Spinal cord (tissue), 10 donors: ENCODE results near the gene MUSK. TPM values are rescaled to one million over a fixed set of nuclear protein-coding genes. Genes with fewer than 3 reads are reported as not detected.

Experiments
- DNase-seq, 6 donors: peaks; one replicate each; pipeline versions ENCODE4 v3.0.0 to v3.0.0-alpha.2; 2013 to 2015; ENCODE audit warnings: low spot score in 6 of 6, low read depth in 4 of 6
- H3K27ac ChIP-seq: one replicate; pipeline ENCODE4 v1.5.1; 2013; ENCODE audit warnings: low read depth, low read length, control low read depth
- H3K27me3 ChIP-seq: one replicate; pipeline ENCODE4 v1.6.1; 2013; ENCODE audit warnings: low read length; ENCODE audit not compliant: control insufficient read depth, insufficient read depth
- H3K36me3 ChIP-seq: one replicate; pipeline ENCODE4 v1.6.1; 2013; ENCODE audit warnings: low read length; ENCODE audit not compliant: control insufficient read depth, insufficient read depth
- H3K4me1 ChIP-seq: one replicate; pipeline ENCODE4 v1.6.1; 2013; ENCODE audit warnings: low read length; ENCODE audit not compliant: control insufficient read depth, insufficient read depth
- H3K4me3 ChIP-seq: one replicate; pipeline ENCODE4 v1.5.1; 2013; ENCODE audit warnings: low read depth, low read length, control low read depth
- H3K9me3 ChIP-seq: one replicate; pipeline ENCODE4 v1.6.1; 2013; ENCODE audit warnings: low read length; ENCODE audit not compliant: control insufficient read depth, insufficient read depth
- WGBS: methylation state at CpG from one replicate; pipeline ENCODE4 v1.1.5; 2013; ENCODE audit warnings: missing lambda C conversion rate; ENCODE audit not compliant: insufficient coverage; 5-methylcytosine and 5-hydroxymethylcytosine counted together
- polyA plus RNA-seq, 2 donors: library from polyadenylated mRNA; unstranded; fragments of 120-200 nt; gene quantifications; one replicate each; pipeline ENCODE4 v1.2.1, GENCODE V29; 2013; ENCODE audit not compliant: insufficient read length in 2 of 2
- total RNA-seq, 2 donors: library from RNA; depleted of rRNA in 1 of 2; stranded (reverse); fragments of 120-200 nt in 1 of 2; fragments of >200 nt in 1 of 2; gene quantifications; one replicate each; pipeline versions ENCODE4 v1.2.3 to v1.2.4, GENCODE V29; 2013 to 2014
- donor health status: healthy.

The MUSK gene
- total and polyA plus RNA-seq, 4 donors: 0.87 to 3.4 (median 1.4) TPM

DNA sequence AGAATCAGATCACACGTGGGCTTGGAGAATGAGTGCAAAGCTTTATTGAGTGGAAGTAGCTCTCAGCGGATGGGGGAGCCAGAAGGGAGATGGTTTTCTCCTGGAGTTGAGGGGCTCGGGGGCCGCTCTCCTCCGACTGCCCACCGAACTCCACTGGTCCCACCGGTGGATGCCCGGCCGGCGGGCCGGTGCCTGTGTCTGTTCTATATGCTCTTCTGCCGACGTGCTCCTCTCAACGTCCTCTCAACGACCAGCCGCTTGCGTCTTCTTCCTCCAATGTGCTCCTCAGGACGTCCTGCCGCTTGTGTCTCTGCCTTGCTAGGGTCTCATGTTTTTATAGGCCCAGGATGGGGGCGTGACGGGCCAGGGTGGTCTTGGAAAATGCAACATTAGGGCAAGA lies 161.9 kb downstream of the MUSK start:
- WGBS: 98% methylated on average over 21 of the region's 21 CpGs
- Histone ChIP-seq H3K36me3 (no peaks in the 10 kb centered on the region), H3K27me3 (no peaks in the 10 kb centered on the region), H3K4me1 (no peaks in the 10 kb centered on the region), H3K4me3 (no peak overlapping the region), H3K9me3 (no peaks in the 10 kb centered on the region), H3K27ac (no peak overlapping the region)
- no peak for DNase-seq

GRCh38 chr9:110832926-110833325 lies 164.3 kb downstream of the MUSK start:
- no peaks in the 10 kb centered on the region for H3K4me1 ChIP-seq
- H3K4me3 ChIP-seq: no peak overlapping the region
- no CpG with 5 or more reads among the region's 3 CpGs for WGBS
- H3K27me3 ChIP-seq: no peaks in the 10 kb centered on the region
- H3K9me3 ChIP-seq: no peaks in the 10 kb centered on the region
- H3K36me3 ChIP-seq: no peaks in the 10 kb centered on the region
- no peak for DNase-seq
- H3K27ac ChIP-seq: no peak overlapping the region

DNA sequence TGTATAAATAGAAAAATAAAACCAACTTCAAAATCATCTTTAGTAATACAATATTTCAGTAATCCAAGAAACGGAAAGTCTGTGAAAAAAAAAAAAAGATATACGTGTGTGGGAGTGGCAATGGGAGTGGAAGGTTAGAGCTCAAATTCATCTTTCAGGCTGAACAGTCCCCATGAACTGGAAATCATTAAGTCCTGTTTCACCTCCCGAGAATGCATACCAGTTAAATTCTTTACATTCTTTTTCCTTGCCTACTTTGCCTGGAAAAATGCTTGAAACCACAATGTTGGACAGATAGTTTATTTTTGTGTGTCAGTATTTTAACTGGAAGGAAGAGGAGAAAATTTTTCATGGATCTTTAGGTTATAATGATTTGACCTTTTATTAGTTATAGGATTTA lies 166.8 kb downstream of the MUSK start:
- Histone ChIP-seq H3K27me3 (no peaks in the 10 kb centered on the region), H3K36me3 (no peaks in the 10 kb centered on the region), H3K4me1 (no peaks in the 10 kb centered on the region), H3K4me3 (no peak overlapping the region), H3K27ac (no peak overlapping the region), H3K9me3 (no peaks in the 10 kb centered on the region)
- no peak for DNase-seq
- WGBS: no CpG with 5 or more reads among the region's 3 CpGs

- H3K4me1 ChIP-seq: no peaks in the 10 kb centered on the region
- WGBS: no CpG with 5 or more reads among the region's 1 CpG
- no peak for DNase-seq
Observed at GRCh38 chr9:110835859-110836271, 167.3 kb downstream of the MUSK start.

GRCh38 chr9:110837401-110838005 lies 168.9 kb downstream of the MUSK start:
- Histone ChIP-seq H3K4me3 (no peak overlapping the region), H3K36me3 (no peaks in the 10 kb centered on the region), H3K27ac (no peak overlapping the region), H3K27me3 (no peaks in the 10 kb centered on the region), H3K4me1 (no peaks in the 10 kb centered on the region), H3K9me3 (no peaks in the 10 kb centered on the region)
- no peak for DNase-seq
- WGBS: 100% methylated on average over 1 of the region's 2 CpGs

More at GRCh38 chr9:110835859-110836271, 167.3 kb downstream of the MUSK start:
- no peaks in the 10 kb centered on the region for H3K9me3 ChIP-seq
- H3K4me3 ChIP-seq: no peak overlapping the region
- H3K27me3 ChIP-seq: no peaks in the 10 kb centered on the region
- H3K27ac ChIP-seq: no peak overlapping the region
- H3K36me3 ChIP-seq: no peaks in the 10 kb centered on the region

DNA sequence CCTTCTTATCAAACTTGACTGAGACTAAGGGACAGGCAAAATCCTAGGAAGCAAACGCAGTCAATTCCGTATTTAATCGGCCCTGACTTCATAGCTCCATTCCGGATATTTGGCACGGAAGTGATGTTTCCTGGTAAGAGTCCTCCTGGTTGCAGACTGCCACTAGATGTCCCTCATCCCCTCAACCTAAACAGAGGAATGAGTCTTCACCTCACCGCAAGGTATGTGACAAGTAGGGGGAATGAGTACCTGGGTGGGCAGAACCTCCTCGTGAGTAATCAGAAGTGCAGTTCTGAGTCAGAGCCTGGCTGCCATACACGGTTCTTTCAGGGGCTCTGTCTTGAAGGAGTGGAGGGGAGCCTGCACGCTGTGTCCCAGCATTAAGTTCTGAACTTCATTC lies 173.6 kb downstream of the MUSK start:
- no peaks in the 10 kb centered on the region for H3K4me1 ChIP-seq
- H3K4me3 ChIP-seq: no peak overlapping the region
- no peak overlapping the region for H3K27ac ChIP-seq
- no peak for DNase-seq
- no peaks in the 10 kb centered on the region for H3K27me3 ChIP-seq
- no peaks in the 10 kb centered on the region for H3K36me3 ChIP-seq
- H3K9me3 ChIP-seq: no peaks in the 10 kb centered on the region
- 87% methylated on average over 5 of the region's 9 CpGs for WGBS

- Histone ChIP-seq H3K9me3 (no peaks in the 10 kb centered on the region), H3K27me3 (no peaks in the 10 kb centered on the region), H3K4me1 (no peaks in the 10 kb centered on the region), H3K36me3 (no peaks in the 10 kb centered on the region), H3K4me3 (no peak overlapping the region), H3K27ac (no peak overlapping the region)
- WGBS: 80% methylated on average over 1 of the region's 3 CpGs
- DNase-seq: no peak
Observed at GRCh38 chr9:110842986-110843385, 174.4 kb downstream of the MUSK start.

- no peaks in the 10 kb centered on the region for H3K4me1 ChIP-seq
- H3K27me3 ChIP-seq: no peaks in the 10 kb centered on the region
- no peak overlapping the region for H3K27ac ChIP-seq
- no peaks in the 10 kb centered on the region for H3K9me3 ChIP-seq
- H3K36me3 ChIP-seq: no peaks in the 10 kb centered on the region
- H3K4me3 ChIP-seq: no peak overlapping the region
- DNase-seq: no peak
- WGBS: no CpG with 5 or more reads among the region's 1 CpG
Observed at GRCh38 chr9:110844121-110844520, 175.5 kb downstream of the MUSK start.

- Histone ChIP-seq H3K27me3 (no peaks in the 10 kb centered on the region), H3K36me3 (no peaks in the 10 kb centered on the region), H3K4me3 (no peak overlapping the region), H3K27ac (no peak overlapping the region), H3K4me1 (no peaks in the 10 kb centered on the region), H3K9me3 (no peaks in the 10 kb centered on the region)
- WGBS: no CpG with 5 or more reads among the region's 2 CpGs
- DNase-seq: no peak
Observed at GRCh38 chr9:110846215-110846614, 177.6 kb downstream of the MUSK start.

DNA sequence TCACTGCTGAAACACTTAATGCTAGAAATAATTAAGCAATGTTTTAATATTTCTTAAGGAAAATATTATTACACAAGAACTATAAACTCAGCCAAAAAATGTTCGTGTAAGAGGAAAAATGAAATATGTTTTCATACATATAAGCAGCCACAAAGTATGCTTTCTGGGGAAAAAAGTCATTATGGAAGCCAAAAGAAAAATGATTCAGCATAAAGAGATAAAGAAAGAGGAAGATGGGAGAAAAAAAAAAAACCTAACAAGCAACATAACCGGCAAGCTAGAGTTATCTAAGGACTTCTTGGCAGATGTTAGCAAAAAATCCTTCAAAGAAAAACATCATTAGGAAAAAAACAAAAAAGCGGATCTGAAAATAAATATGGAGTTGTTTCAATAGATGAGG lies 179.1 kb downstream of the MUSK start:
- H3K4me3 ChIP-seq: no peak overlapping the region
- peak in 1 of 6 donors; percentile 9 for DNase-seq
- no peaks in the 10 kb centered on the region for H3K9me3 ChIP-seq
- no CpG with 5 or more reads among the region's 3 CpGs for WGBS
- H3K4me1 ChIP-seq: no peaks in the 10 kb centered on the region
- H3K36me3 ChIP-seq: no peaks in the 10 kb centered on the region
- H3K27ac ChIP-seq: no peak overlapping the region
- H3K27me3 ChIP-seq: no peaks in the 10 kb centered on the region
